Chondrocyte (in vitro differentiated cells): Measurements from ENCODE around the gene PTPRB. TPM values are rescaled to one million over a fixed set of nuclear protein-coding genes. Genes with fewer than 3 reads are reported as not detected.

ENCODE experiments used
- DNase-seq: peaks from one replicate; pipeline ENCODE4 v3.0.0; 2021; ENCODE audit warnings: mixed read lengths, low spot score
- H3K27ac Mint-ChIP-seq: one replicate; pipeline ENCODE4 v1.8.0; 2021; ENCODE audit warnings: mild to moderate bottlenecking, moderate library complexity, mixed read lengths; ENCODE audit not compliant: unreplicated experiment
- H3K27me3 Mint-ChIP-seq: 2 replicates; pipeline ENCODE4 v1.8.0; 2021; ENCODE audit warnings: low read depth, mixed read lengths
- H3K36me3 Mint-ChIP-seq: 2 replicates; pipeline ENCODE4 v1.8.0; 2021; ENCODE audit warnings: low read depth, mixed read lengths
- H3K4me1 Mint-ChIP-seq: 2 replicates; pipeline ENCODE4 v1.8.0; 2021; ENCODE audit warnings: low read depth, mild to moderate bottlenecking, mixed read lengths
- H3K4me3 Mint-ChIP-seq: one replicate; pipeline ENCODE4 v1.8.0; 2021; ENCODE audit warnings: mild to moderate bottlenecking, moderate library complexity, mixed read lengths; ENCODE audit not compliant: unreplicated experiment
- H3K9me3 Mint-ChIP-seq: 2 replicates; pipeline ENCODE4 v1.8.0; 2021; ENCODE audit warnings: low read depth, mixed read lengths
- total RNA-seq: library from RNA; stranded (reverse); gene quantifications from 3 replicates; pipeline ENCODE4 v1.2.1, GENCODE V29; 2021
- TF ChIP-seq, protein P1 (sequence below): fragments of 200-600 bp; sonication (generic); IDR thresholded peaks from 2 replicates; pipeline ENCODE4 v1.5.0; 2021; ENCODE audit warnings: antibody characterized with exemption, mild to moderate bottlenecking, moderate library complexity

Gene PTPRB
- total RNA-seq, 1 donor from 2014 or later = 0.37 TPM

DNA sequence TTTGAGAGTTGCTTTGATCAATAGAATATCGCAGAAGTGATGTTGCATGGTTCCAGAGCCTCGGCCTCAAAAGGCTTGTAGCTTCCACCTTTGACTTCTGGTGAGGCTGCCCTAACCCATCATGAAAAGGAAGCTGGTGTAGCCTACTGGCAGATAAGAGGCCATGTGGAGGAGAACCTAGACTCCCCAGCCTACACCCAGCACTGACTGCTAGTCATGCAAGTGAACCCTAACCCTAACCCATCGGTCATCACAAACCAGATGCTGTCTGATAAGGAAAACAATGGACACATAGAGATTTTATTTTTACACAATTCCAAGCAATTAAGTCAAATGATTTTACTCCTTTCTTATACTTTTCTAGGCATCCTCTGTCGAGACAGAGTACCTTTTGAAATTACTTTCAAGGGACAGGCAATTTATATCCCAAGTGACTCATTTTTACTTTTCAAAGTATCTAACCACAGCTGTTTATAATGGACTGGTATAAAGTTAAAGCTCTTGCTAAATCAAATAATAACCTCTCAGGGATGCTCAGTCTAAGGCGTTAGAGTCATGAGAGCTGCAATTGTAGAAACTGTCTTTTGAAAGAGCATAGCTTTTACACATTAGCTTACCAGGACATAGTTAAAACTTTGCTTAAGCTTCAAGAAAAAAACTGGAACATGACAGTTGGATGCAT is 17.6 kb downstream of the PTPRB start:
- no peak overlapping the region for H3K27ac Mint-ChIP-seq
- H3K4me3 Mint-ChIP-seq = no peak overlapping the region
- H3K36me3 Mint-ChIP-seq = no peaks in the 10 kb centered on the region
- DNase-seq = no peak
- H3K27me3 Mint-ChIP-seq = peaks cover 8% of the 10 kb centered on the region
- no peaks in the 10 kb centered on the region for H3K4me1 Mint-ChIP-seq
- TF ChIP-seq, protein P1, sequence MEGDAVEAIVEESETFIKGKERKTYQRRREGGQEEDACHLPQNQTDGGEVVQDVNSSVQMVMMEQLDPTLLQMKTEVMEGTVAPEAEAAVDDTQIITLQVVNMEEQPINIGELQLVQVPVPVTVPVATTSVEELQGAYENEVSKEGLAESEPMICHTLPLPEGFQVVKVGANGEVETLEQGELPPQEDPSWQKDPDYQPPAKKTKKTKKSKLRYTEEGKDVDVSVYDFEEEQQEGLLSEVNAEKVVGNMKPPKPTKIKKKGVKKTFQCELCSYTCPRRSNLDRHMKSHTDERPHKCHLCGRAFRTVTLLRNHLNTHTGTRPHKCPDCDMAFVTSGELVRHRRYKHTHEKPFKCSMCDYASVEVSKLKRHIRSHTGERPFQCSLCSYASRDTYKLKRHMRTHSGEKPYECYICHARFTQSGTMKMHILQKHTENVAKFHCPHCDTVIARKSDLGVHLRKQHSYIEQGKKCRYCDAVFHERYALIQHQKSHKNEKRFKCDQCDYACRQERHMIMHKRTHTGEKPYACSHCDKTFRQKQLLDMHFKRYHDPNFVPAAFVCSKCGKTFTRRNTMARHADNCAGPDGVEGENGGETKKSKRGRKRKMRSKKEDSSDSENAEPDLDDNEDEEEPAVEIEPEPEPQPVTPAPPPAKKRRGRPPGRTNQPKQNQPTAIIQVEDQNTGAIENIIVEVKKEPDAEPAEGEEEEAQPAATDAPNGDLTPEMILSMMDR = no peak
- no peaks in the 10 kb centered on the region for H3K9me3 Mint-ChIP-seq

DNA sequence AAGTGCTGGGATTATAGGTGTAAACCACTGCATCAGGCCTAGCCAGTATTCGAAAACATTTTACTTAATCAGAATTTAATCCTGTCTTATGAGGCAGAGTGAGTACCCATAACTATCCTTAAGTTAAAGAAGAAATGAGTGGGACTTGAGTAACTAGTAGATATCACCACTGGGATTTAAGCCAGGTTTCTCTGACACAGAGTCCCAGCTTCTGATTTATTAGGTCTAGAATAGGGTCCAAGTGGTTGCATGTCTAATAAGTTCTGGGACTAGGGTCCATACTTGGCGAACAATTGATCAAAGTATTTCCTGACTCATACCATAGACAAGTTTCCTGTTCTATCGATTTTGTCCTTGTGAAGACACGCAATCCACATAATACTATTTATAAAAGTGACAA is 18.9 kb downstream of the PTPRB start:
- no peak for DNase-seq

DNA sequence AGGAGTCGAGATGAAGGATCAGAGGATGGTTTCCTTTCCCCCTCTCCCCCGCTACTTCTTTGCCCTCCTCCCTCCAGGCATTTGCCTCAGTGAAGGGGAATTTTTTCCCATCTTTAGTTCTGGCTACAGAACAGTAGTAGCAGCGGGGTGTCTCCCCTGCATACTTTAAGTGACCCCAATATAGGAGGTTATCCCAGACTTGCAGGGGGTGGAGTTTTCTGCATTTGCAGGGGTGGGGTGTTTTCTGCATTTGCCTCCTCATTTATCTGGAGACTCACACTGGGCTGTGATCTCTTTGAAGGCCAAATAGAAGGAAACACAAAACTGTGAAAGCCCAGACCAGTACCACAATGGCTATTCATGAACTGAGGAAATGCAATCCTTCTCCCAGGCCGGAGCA is 19.8 kb downstream of the PTPRB start:
- peaks cover 4% of the 10 kb centered on the region for H3K27me3 Mint-ChIP-seq

More for the DNA sequence above, 18.9 kb downstream of the PTPRB start:
- no peaks in the 10 kb centered on the region for H3K36me3 Mint-ChIP-seq
- TF ChIP-seq, protein P1 = no peak
- no peak overlapping the region for H3K4me3 Mint-ChIP-seq
- peaks cover 5% of the 10 kb centered on the region for H3K27me3 Mint-ChIP-seq
- H3K27ac Mint-ChIP-seq = no peak overlapping the region
- H3K4me1 Mint-ChIP-seq = no peaks in the 10 kb centered on the region
- H3K9me3 Mint-ChIP-seq = no peaks in the 10 kb centered on the region

DNA sequence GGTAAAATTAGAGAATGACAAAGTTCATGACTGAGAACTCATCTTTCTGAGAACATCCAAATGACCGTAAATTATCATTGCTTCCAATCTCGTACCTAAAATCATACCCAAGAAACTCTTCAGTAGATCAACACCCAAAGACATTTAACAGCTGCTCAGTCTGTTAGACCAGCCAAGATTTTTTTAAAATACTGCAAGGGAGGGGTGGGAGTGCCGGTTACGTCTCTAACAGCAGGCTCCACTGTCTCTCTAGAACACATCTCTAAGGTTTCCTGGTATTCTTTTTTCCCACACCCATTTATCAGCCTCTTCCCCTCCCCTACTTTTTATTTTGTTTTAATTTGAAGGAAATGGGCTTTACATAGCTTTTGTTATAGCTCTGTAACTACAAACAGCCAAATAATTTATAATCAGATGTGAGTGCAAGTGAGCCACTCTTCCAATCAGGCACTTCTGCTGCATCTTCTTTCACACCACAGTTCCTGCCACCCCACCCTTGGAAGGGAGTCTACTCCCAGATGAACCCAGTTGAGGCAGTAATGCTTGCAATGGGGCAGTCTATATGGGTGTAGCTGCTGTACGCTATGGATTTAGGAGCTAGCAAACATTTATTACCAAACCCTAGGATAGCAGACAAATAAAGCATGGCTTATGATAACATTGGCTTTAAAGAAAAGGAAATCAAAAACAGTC is 21.9 kb downstream of the PTPRB start:
- Mint-ChIP-seq H3K4me1 (peaks cover 3% of the 10 kb centered on the region), H3K27ac (no peak overlapping the region), H3K9me3 (no peaks in the 10 kb centered on the region), H3K36me3 (no peaks in the 10 kb centered on the region), H3K4me3 (no peak overlapping the region), H3K27me3 (peaks cover 2% of the 10 kb centered on the region)
- DNase-seq = no peak
- TF ChIP-seq, protein P1 = no peak

More for the DNA sequence above, 19.8 kb downstream of the PTPRB start:
- H3K4me3 Mint-ChIP-seq = no peak overlapping the region
- no peaks in the 10 kb centered on the region for H3K4me1 Mint-ChIP-seq
- H3K27ac Mint-ChIP-seq = no peak overlapping the region
- TF ChIP-seq, protein P1 = no peak
- H3K36me3 Mint-ChIP-seq = no peaks in the 10 kb centered on the region
- no peaks in the 10 kb centered on the region for H3K9me3 Mint-ChIP-seq
- DNase-seq = no peak

DNA sequence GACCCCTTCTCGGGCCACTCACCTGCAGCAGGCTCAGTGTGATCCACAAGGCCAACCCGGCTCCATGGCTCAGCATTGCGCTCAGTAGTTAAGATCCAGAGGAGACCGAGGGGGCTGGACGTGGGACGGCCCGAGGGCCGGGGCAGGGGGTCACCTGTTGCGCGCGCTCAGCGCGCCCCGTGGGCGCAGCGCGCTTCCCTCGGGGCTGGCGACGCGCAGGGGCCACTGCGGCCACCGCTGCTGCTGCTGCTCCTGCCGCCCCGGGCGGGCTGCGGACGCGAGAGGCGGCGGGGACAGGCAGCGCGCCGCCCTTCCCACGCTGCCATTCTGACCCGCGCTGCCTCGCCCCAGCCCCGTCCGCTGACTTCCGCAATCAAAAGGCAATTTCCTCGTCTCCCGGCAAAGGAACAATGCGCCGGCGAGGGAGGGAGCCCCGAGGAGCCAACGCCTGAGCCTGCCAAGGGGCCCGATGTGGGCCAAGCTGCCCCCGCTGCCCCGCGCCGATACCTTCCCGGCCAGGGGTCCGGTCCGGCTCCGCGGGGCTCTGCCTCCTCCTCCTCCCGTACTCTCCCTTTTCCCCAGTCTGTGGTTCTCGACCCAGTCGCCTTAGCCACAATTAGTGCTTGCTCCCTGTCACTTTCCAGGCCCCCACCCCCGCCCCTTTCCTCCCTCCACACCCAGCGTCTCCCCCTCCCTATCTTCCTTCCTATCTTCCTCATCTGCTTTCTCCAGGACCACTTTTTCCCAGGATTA is 27.3 kb downstream of the PTPRB start:
- no peak for DNase-seq
- Mint-ChIP-seq H3K27ac (peak overlapping the region; percentile 42), H3K4me1 (peaks cover 11% of the 10 kb centered on the region), H3K36me3 (peaks cover 2% of the 10 kb centered on the region), H3K9me3 (peaks cover 3% of the 10 kb centered on the region), H3K4me3 (peak overlapping the region; percentile 76), H3K27me3 (peaks cover 5% of the 10 kb centered on the region)
- TF ChIP-seq, protein P1 = no peak
